Natural killer cell (primary cell): ENCODE measurements around the gene DPYSL3. TPM values are rescaled to one million over a fixed set of nuclear protein-coding genes. Genes with fewer than 3 reads are reported as not detected.

Source experiments
- ATAC-seq, 3 donors: fragments of 150-1000 bp in 2 of 3; fragments of 200-7000 bp in 1 of 3; cut with Tn5 transposase; 1 replicate in 1 of 3; 2 replicates in 2 of 3; pipeline ENCODE4 v1.10.0; 2021; ENCODE audit warnings: mild to moderate bottlenecking in 2 of 3, moderate library complexity in 2 of 3
- DNase-seq, 2 donors: peaks; one replicate each; pipeline versions ENCODE4 v3.0.0 to v3.0.0-alpha.2; 2013 to 2021; ENCODE audit warnings: mixed read lengths in 1 of 2
- H3K27ac ChIP-seq: one replicate; pipeline ENCODE4 v1.5.1; 2013; ENCODE audit warnings: mild to moderate bottlenecking, low read length
- H3K27me3 ChIP-seq: one replicate; pipeline ENCODE4 v1.6.1; 2013; ENCODE audit warnings: low read length; ENCODE audit not compliant: control insufficient read depth, insufficient read depth
- H3K36me3 ChIP-seq: one replicate; pipeline ENCODE4 v1.6.1; 2013; ENCODE audit warnings: low read length; ENCODE audit not compliant: control insufficient read depth, insufficient read depth
- H3K4me1 ChIP-seq: one replicate; pipeline ENCODE4 v1.6.1; 2013; ENCODE audit warnings: low read length; ENCODE audit not compliant: control insufficient read depth, insufficient read depth
- H3K4me3 ChIP-seq: one replicate; pipeline ENCODE4 v1.5.1; 2013; ENCODE audit warnings: low read length
- H3K9me3 ChIP-seq: one replicate; pipeline ENCODE4 v1.6.1; 2013; ENCODE audit warnings: low read length; ENCODE audit not compliant: control insufficient read depth, insufficient read depth
- H3K27ac Mint-ChIP-seq, 2 donors: one replicate each; pipeline ENCODE4 v1.8.0; 2022; ENCODE audit warnings: mild to moderate bottlenecking in 2 of 2, mixed read lengths in 2 of 2, moderate library complexity in 1 of 2
- H3K27me3 Mint-ChIP-seq, 2 donors: one replicate each; pipeline ENCODE4 v1.8.0; 2022; ENCODE audit warnings: low read depth in 2 of 2, mixed read lengths in 2 of 2
- H3K36me3 Mint-ChIP-seq: one replicate; pipeline ENCODE4 v1.8.0; 2022; ENCODE audit warnings: mixed read lengths
- H3K4me1 Mint-ChIP-seq, 2 donors: one replicate each; pipeline ENCODE4 v1.8.0; 2022; ENCODE audit warnings: mixed read lengths in 2 of 2
- H3K4me3 Mint-ChIP-seq: one replicate; pipeline ENCODE4 v1.8.0; 2022; ENCODE audit warnings: mild to moderate bottlenecking, moderate library complexity, mixed read lengths
- H3K9me3 Mint-ChIP-seq, 2 donors: one replicate each; pipeline ENCODE4 v1.8.0; 2022; ENCODE audit warnings: mixed read lengths in 2 of 2
- CTCF ChIP-seq: fragments of 200-600 bp; IDR thresholded peaks from one replicate; pipeline ENCODE4 v1.8.0; 2022; ENCODE audit warnings: antibody characterized with exemption
- WGBS: methylation state at CpG from one replicate; pipeline ENCODE4 v1.1.7; 2013; ENCODE audit warnings: missing lambda C conversion rate; ENCODE audit not compliant: insufficient coverage; 5-methylcytosine and 5-hydroxymethylcytosine counted together
- intact Hi-C: fragments of 100-400 bp; cut with micrococcal nuclease; formaldehyde crosslinking; loops from one replicate; pipeline ENCODE4 v1.14.2; 2022
- total RNA-seq, 4 donors: library from RNA; stranded (reverse); fragments of 120-200 nt in 1 of 4; gene quantifications; one replicate each; pipeline versions ENCODE4 v1.2.3 to v1.2.4, GENCODE V29; 2013 to 2022

Gene DPYSL3
- total RNA-seq, 3 donors from 2014 or later (not counting 1 experiment from before 2014, with no cell fraction given), result not detected

GRCh38 chr5:147407094-147407681 is 102.7 kb downstream of the DPYSL3 start:
- Histone ChIP-seq H3K4me3 (no peak overlapping the region), H3K4me1 (no peaks in the 10 kb centered on the region), H3K27me3 (no peaks in the 10 kb centered on the region), H3K27ac (no peak overlapping the region), H3K9me3 (no peaks in the 10 kb centered on the region), H3K36me3 (no peaks in the 10 kb centered on the region)
- Mint-ChIP-seq H3K4me3 (no peak overlapping the region), H3K36me3 (no peaks in the 10 kb centered on the region), H3K27ac (no peak overlapping the region), H3K9me3 (no peaks in the 10 kb centered on the region), H3K27me3 (peaks cover 0 to 3% of the 10 kb centered on the region in 2 donors), H3K4me1 (no peaks in the 10 kb centered on the region)
- no peak for TF ChIP-seq CTCF
- intact Hi-C loops, result no loop called here
- 92% methylated on average over 7 of the region's 8 CpGs for WGBS
- DNase-seq, result no peak
- ATAC-seq, result no peak

GRCh38 chr5:147406636-147407035 is 103.2 kb downstream of the DPYSL3 start:
- no peak for TF ChIP-seq CTCF
- H3K9me3 ChIP-seq, result no peaks in the 10 kb centered on the region
- DNase-seq (no peak), ATAC-seq (no peak)
- no peaks in the 10 kb centered on the region for H3K36me3 Mint-ChIP-seq
- H3K27me3 ChIP-seq, result no peaks in the 10 kb centered on the region
- WGBS, result no CpG with 5 or more reads among the region's 1 CpG
- no peaks in the 10 kb centered on the region for H3K27me3 Mint-ChIP-seq
- no peaks in the 10 kb centered on the region for H3K9me3 Mint-ChIP-seq
- no peaks in the 10 kb centered on the region for H3K36me3 ChIP-seq
- no peak overlapping the region for H3K27ac Mint-ChIP-seq
- no peak overlapping the region for H3K4me3 ChIP-seq
- intact Hi-C loops, result no loop called here
- H3K27ac ChIP-seq, result no peak overlapping the region
- no peak overlapping the region for H3K4me3 Mint-ChIP-seq
- no peaks in the 10 kb centered on the region for H3K4me1 ChIP-seq
- H3K4me1 Mint-ChIP-seq, result no peaks in the 10 kb centered on the region

- Mint-ChIP-seq H3K27me3 (no peaks in the 10 kb centered on the region), H3K36me3 (no peaks in the 10 kb centered on the region), H3K9me3 (no peaks in the 10 kb centered on the region), H3K4me3 (no peak overlapping the region), H3K4me1 (no peaks in the 10 kb centered on the region), H3K27ac (no peak overlapping the region)
- Histone ChIP-seq H3K9me3 (no peaks in the 10 kb centered on the region), H3K4me1 (no peaks in the 10 kb centered on the region), H3K27ac (no peak overlapping the region), H3K4me3 (no peak overlapping the region), H3K36me3 (no peaks in the 10 kb centered on the region), H3K27me3 (no peaks in the 10 kb centered on the region)
- WGBS, result 78% methylated on average over 1 of the region's 1 CpG
- TF ChIP-seq CTCF, result no peak
- intact Hi-C loops, result no loop called here
- ATAC-seq (no peak), DNase-seq (no peak)
These were observed 105.2 kb downstream of the DPYSL3 start for GRCh38 chr5:147404706-147405105.
